Suprapubic skin (tissue), 3 donors: ENCODE data around the gene PQBP1.

Source experiments
- CTCF ChIP-seq, 2 donors: fragments of 200-600 bp in 1 of 2; fragments of 450-650 bp in 1 of 2; sonication (generic) in 1 of 2; IDR thresholded peaks; one replicate each; pipeline ENCODE4 v1.5.1; 2016 to 2019; ENCODE audit warnings: antibody characterized with exemption in 2 of 2, mild to moderate bottlenecking in 1 of 2, moderate library complexity in 1 of 2
- POLR2AphosphoS5 ChIP-seq, 3 donors: sonication (generic); formaldehyde crosslinking; IDR thresholded peaks; one replicate each; pipeline ENCODE4 v1.6.1; 2017; ENCODE audit warnings: antibody characterized with exemption in 3 of 3

- TF ChIP-seq CTCF (IDR thresholded peaks at IDR 0.05) (no peak), POLR2AphosphoS5 (IDR thresholded peaks at IDR 0.05) (peak in 2 of 3 donors; percentile 31 to 38)
Measured at GRCh38 chrX:48918643-48919340, 21.1 kb downstream of the PQBP1 start, which contains the start of gene PIM2.
